ENCODE data around the gene PAM. TPM values are rescaled to one million over a fixed set of nuclear protein-coding genes. Genes with fewer than 3 reads are reported as not detected.

The PAM gene
- total and polyA plus RNA-seq, 2 of the 8 experiments (the other 6 are each of a cell fraction or from before 2014, with no cell fraction given), result 30.4 to 67.8 TPM

- no peak for TF ChIP-seq CHD7 (IDR thresholded peaks at IDR 0.05; ENCODE audit: insufficient replicate concordance, low read length)
- TF ChIP-seq EGR1 (IDR thresholded peaks at IDR 0.05; ENCODE audit: borderline replicate concordance, low read depth, low read length), result no peak
- no peak for TF ChIP-seq HDAC6 (IDR thresholded peaks at IDR 0.05; ENCODE audit: low read depth, low read length)
- TF ChIP-seq POLR2A (IDR thresholded peaks at IDR 0.05; ENCODE audit: control extremely low read depth in 1 of 2, low read depth in 2 of 2, low read length in 2 of 2), result peak in 1 of 2 experiments; percentile 5; a peak in 1 of 3 replicates
- peak; percentile 21 for TF ChIP-seq TAF7 (optimal IDR thresholded peaks at IDR 0.05; ENCODE audit: borderline replicate concordance, low read depth, low read length)
- peak; percentile 8 for TF ChIP-seq ASH2L (IDR thresholded peaks at IDR 0.05; ENCODE audit: low read length)
- no peak for TF ChIP-seq KDM5A (IDR thresholded peaks at IDR 0.05; ENCODE audit: low read length)
- no peak for TF ChIP-seq JUN (IDR thresholded peaks at IDR 0.05; ENCODE audit: low read depth, low read length)
- no peak for TF ChIP-seq RFX5 (IDR thresholded peaks at IDR 0.05; ENCODE audit: borderline replicate concordance, low read depth, low read length)
These were observed 977 bp upstream of the PAM start (continued) for GRCh38 chr5:102753889-102754766.

All from H1 (cell line).